Suppressor macrophage (primary cell): Measurements from ENCODE around the gene HTRA3.
"Not testable (repeated sequence)": the region's sequence is repeated elsewhere in the genome, so short reads cannot be mapped to it uniquely, and the experiment has no call there.

Source experiments
- DNase-seq, 4 experiments: peaks; one replicate each; pipeline ENCODE4 v3.0.0-alpha.2; 2020 to 2022

Gene HTRA3

DNA sequence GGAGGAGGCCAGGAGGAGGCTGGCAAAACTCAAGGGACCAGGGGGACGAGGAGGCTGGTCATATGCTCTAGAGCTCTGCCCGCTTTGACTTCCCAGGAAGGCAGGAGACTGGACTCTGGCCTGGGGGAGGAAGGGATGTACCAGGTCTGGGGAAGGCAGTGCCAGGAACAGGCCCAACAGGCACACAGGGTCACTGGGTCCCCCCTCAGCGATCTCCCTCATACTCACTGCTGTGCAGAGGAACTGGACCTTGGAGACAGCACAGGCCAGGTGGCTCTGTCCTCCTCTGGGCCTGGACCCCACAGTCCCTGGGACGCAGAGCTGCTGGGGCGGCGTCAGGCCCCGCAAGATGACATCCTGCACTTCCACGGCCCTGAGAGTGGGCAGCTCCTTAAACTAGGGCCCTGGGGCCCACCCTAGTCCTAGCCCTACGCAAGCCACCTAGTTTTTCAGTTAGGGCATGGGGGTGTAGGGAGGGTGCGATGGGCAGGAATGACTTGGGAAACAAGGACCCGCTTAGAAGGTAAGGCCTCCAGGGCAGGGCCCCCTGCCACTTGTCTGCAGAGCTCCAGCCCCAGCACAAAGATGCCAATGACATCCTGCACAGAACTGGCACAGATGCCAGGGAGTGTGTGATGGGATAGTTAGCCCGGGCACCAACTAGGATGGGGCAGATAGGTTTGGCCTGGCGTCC lies 59.5 kb downstream of the HTRA3 start:
- DNase-seq = no peak

DNA sequence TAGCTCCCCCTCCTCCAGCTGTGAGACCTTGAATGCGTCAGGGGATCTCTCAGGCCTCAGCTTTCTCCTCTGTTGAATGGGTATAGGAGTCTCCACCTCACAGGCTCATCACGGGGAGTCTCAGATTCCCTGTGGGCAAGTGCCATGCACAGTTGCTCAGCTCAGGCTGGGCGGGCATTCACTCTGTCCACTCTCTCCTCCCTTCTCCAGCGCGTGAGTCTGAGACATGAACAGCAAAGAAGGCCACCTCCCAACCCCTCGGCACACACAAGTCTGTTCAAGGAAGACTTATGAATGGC lies 60.0 kb downstream of the HTRA3 start:
- DNase-seq = no peak

DNA sequence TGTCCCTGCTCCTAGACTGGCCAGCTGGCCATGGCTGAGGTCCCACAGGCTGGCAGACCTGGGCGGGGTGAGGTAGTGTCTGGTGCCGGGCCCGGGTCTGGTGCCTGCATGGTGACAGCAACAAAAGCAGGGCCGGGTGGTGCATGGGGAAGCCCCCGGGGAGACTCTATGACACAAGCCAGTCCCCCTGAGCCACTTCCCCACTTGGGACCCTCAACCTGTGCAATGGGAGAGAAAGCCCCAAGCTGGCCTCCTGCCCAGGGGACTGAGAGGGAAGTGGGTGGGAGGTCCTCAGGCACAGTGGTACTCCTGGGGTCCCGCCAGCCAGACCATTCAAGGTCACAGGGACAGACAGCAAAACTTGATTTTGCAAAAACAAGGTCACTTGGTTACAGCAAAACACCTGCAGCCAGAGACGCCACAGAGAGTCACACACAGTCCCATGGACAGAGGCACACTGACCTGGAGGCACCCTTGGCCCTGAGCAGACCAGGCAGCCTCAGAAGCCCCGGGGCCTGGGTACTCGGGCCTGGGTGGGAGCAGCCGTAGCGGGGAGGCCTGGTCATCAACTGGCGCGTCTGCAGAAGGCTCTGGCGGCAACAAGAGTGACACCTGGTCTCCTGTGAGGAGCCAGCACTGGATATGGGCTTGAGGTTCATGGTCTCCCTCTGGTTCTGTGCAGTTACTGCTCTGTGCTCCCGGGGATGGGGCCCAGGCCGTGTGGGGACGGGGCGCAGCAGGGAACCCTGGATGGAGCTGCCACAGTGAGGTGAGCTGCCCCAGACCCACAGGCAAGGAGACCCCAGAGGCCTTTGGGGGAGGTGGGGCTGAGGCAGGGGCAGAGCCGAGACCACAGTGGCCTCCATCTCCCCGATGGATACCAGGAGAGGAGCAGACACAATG lies 60.6 kb downstream of the HTRA3 start:
- no peak for DNase-seq

DNA sequence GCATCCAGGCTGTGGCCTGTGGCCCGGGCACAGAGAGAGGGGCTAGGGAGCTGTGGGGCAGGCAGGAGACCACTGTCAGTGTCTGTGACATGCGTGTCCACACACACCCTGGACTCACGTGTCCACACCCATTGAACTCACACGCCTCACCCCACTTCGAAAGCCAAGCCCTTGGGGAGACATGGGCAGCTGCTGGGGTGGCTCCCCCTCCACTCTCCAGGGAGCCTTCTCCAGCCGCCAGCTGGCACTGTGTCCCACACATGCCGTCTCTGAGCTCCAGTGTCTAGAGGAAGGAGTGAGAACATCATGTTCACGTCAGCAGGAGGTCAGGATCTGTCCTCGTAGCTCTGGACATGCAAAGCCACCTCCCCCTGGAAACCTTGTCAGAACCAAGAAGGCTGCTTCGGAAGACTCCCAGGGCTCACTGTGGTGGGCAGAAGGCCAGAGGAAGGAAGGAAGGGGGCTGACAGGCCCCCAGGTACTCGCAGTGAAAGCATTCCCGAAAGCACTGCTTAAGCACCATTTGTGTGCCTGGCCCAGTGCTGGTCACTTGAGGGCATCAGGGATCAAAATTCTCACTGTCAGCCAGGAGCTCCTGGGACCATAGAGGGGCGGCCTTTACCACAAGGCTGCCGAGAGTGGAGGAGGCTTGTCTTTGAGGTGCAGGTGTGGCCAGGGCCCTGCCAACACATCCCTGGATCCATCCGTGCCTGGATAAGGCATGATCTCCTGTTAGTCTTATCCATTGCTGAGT lies 61.4 kb downstream of the HTRA3 start:
- no peak for DNase-seq

DNA sequence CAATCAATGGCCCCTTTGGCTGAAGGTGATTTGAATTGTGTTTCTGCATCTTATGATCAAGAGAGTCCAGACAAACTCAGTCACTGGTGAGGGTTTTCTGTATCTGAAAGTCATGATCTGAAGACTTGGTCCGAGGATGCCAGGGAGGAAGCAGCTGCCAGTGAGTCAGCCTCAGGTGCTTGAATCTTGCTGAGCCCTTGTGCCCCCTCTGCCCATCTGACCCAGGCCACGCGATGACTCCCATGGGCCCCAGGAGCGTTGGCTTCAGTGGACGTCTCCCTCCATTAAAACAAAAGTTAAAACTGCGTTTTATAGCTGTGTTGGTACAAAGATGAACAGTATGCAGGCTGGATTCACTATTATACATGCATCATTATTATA lies 62.0 kb downstream of the HTRA3 start:
- peak; percentile 11 to 39 (median 26) for DNase-seq

DNA sequence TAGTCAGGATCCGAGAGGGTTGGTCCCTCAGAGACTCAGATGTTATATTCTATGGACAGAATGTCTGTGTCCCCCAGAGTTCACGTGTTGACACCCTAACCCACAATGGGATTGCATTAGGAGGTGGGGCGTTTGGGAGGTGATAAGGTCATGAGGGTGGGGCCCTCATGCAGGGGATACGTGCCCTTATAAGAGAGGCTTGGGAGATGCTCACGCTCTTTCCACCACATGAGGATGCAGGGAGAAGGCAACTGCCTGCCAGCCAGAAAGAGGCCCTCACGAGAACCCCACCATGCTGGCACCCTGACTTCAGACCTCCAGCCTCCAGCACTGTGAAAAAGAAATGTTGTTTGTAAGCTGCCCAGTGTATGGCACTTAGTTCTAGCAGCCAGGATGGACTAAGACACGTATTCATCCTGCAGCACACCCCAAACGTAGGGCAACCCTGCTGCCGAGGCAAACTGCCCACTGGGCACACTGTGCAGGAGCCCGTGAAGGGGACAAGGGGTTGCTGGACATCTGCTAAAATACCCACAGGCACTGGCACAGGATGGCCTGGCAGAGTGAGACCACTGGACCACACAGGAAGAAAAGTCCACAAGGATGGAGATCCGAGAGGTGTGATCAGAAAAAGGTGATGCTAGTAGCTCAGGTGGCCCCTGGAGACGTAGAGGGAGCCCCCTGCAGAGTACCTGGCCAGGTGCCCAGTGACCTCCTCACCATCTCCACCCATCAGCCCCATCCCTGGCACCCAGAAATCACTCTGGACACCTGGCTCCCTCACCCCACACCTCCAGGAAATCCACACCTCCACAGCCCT lies 62.7 kb downstream of the HTRA3 start:
- DNase-seq = no peak

DNA sequence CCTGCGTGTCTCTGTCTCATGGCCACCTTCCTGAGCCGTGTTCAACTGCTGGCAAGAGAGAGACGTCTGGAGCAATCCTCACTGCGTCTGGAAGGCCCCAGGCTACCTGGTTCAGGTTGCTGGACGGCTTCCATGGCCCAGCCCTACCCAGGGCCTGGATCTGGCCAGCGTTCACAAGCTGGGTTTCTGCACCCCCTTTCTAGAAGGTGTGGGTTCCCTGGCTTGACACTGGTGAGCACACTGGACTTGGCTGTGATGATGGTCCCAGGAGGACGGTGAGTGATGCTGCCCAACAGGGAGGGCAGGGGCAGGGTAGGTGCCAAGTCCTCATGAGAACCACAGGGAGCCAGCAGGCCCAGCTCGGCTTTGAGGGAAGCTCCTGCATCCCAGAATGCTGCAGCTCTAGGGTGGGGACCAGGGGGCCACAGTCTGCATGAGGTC lies 63.4 kb downstream of the HTRA3 start:
- no peak for DNase-seq

DNA sequence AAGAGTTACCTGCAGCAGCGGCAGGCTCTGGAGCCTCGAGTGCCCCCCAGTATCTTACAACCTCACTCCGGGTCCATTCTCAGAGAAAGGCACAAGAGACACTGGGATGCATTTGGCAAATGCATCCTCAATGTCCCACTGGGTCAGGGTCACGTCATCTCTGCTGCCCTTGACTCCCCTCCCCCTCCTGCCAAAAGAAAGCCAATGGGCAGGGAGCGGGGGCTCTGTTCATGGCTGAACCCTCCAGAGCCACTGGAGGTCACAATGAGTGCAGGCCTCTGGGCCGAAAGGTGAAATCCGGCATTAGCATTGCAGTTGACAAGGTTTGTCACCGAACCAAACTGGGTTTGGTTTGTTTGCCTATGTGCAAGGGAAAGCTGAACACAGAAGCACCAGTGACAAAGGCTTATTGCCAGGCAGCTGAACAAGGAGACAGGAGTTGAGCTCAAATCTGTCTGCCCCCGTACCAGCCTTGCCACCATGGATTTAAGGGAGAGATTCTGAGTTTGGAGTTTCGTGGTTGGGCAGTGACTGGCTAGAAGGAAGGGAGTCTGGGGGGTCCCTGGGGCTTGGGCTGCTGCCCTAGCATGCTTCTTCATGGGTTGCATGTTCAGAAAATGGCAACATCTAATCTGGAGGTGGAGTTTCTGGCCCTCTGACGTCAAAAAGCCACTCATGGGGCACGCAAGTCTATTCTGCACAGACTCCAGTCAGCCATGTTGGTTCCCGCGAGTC lies 64.3 kb downstream of the HTRA3 start:
- DNase-seq = no peak

DNA sequence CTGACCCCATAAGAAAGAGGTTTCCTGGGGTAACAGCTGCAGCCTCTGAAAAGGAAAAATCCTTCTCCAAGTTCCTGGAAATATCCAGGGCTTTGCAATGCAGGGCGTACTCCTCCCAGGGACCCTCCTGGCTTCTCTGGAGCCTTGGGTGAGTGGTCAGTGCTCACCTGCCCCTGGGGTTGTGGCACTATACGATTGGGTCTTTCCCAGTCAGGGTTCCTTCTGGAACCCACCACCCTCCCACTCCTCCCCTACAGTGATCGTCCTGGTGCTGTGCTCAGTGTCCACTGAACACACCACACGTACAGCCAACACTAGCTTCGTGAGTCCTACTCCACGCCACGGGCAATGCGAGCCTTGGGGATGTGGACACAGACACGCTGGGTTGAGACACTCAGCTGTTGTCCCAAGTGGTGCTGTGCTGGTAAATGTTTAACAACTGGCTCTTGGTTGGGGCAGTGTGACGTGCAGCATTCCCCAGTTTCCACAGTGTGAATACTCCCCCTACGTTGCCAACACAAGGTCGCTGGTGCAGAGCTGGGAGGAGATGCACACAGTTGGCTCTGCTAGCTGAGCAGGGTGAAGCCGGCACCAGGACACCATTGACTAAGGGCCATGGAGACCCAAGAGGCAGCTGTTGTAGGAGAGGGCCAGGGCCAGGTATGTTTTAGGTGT lies 65.4 kb downstream of the HTRA3 start:
- no peak for DNase-seq

DNA sequence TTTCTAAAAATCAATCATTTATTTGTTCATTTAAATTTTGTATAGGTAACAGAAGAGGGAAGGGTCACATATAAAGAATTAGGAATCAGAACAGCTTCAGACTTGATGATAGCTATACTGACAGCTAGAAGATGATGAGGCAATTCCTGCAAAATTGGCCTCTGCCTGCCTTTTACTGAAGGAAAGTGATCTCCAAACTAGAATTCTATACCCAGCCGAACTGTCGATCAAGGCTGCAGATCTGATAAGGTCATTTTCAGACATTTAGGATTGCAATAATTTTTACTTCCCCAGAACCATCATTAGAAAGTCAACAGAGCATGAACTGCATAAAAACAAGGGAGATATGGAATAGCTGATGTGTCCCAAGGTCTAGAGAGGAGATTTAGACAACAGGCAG lies 66.3 kb downstream of the HTRA3 start:
- DNase-seq = no peak

DNA sequence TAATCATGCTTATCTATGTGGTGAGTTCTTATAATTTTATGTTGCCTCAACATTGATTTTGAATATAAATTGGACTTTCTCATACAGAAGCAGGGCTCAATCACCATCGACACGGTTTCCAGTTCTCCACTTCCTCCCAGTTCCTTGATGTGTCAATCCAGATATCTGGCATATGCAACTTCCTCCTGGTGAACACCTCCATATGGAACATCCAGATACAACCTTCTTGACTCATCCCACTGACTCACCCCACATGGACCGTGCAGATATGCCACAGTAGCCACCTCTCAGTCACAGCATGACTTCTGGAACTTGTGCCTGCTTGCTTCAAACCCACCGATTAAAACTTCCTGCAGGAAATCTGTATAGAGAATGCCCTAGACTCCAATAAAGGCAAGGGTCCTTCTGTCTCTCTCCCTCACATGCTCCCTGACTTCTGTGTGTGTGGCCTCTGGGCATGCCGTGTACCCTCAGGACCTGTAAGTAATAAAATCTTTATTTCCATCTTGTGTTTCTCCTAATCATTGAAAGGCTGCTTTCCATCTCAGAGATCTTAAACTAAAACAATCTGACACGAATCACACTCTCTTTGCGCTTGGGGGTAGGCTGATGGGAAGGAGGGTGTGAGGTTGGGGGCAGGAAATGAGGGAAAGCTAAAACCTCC lies 67.0 kb downstream of the HTRA3 start:
- DNase-seq = peak; percentile 68 to 88 (median 71)

DNA sequence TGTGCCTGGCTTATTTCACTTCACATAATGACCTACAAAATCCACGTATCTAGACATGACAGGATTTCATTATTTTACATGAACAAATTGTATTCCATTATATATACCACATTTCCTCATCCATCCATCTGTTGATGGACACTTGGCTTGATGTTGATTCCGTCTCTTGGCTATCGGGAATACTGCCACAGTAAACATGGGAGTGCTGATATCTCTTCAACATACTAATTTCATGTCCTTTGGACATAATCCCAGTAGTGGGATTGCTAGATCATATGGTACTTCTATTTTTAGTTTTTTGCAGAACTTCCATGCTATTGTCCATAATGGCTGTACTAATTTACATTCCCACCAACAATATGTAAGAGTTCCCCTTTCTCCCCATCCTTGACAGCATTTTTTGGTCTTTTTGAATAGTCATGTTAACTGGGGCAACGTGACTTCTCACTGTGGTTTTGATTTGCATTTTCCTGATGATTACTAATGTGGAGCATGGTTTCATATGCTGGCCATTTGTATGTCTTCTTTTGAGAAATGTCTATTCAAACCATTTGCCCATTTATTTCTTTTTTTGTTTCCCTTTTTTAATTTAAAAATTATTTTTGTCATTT lies 68.9 kb downstream of the HTRA3 start:
- peak; percentile 45 to 85 (median 64) for DNase-seq

DNA sequence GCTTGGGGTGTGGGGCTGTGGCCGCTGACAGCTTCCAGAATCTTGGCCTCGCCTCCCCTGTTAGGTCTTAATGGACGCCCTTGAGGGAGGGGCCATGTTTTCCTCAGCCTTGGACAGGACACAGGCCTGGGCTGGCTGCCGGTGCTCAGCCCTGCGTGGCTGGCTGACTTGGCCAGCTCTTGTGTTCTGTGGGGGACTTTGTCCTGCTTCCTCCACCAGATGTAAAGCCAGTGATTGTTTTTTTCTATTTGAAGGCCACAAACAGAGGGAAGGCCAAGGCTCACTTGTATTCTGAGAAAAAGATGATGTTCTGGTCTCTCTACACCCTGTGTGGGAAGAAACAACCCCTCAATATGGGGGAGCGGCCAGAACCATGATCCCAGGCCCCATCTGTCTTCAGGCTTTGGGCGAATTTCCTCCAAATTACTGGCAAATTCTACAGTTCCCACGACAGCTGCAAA lies 71.3 kb downstream of the HTRA3 start:
- no peak for DNase-seq

DNA sequence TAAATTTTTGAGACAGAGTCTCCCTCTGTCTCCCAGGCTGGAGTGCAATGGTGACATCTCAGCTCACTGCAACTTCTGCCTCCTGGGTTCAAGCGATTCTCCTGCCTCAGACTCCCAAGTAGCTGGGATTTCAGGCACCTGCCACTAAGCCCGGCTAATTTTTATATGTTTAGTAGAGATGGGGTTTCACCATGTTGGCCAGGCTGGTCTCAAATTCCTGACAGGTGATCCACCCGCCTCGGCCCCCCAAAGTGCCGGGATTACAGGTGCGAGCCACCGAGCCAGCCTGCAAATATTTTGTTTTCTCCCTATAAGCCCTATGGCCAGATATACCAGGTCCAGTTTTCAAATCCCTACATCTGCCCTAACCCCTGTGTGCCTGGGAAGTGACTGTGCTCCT lies 71.7 kb downstream of the HTRA3 start:
- DNase-seq = not testable (repeated sequence)

DNA sequence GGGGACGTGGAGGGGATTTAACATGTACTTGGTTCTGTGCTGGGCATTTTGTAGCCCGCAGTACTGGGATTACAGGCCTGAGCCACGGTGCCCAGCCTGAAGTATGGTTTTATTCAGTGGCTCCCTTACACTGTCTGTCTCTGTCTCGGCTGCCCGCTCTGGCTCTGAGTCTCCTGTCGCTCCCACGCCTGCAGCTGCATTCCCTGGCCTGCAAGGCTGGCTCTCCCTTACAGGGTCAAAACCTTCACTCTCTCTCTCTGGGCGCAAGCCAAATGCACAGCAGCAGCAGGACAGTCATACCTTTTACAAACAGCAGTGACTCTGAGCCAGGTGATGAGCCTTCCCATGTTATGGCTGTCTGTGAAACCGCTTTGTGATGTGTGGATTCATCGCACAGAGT lies 72.1 kb downstream of the HTRA3 start:
- DNase-seq = no peak

DNA sequence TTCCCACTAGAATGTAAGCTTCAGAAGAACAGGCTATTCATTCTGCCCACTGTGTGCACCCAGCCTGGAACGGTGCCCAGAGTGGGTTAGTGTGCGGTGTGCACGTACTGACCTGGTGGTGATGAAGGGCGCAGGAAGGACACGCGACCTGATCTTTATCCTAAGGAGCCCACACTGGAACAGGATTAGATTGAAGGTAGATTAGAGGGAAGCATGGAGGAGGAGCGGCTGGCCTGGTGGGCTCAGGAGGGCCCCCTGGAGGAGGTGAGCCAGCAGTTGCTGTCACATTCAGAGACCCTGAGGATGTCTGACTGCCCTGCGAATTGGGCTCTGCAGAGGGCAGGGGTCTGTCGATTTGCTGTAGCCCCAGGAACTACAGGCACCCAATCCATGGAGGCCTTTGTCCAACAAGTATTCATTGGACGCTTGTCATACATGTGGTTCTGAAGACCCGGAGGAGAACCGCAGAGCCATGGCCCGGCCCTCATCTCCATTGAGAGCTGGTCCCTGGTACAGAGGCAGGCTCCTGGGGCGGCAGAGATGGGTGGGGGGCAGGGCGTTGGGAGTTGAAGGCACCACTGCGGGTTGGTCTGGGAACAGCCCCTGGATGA lies 73.2 kb downstream of the HTRA3 start:
- no peak for DNase-seq

DNA sequence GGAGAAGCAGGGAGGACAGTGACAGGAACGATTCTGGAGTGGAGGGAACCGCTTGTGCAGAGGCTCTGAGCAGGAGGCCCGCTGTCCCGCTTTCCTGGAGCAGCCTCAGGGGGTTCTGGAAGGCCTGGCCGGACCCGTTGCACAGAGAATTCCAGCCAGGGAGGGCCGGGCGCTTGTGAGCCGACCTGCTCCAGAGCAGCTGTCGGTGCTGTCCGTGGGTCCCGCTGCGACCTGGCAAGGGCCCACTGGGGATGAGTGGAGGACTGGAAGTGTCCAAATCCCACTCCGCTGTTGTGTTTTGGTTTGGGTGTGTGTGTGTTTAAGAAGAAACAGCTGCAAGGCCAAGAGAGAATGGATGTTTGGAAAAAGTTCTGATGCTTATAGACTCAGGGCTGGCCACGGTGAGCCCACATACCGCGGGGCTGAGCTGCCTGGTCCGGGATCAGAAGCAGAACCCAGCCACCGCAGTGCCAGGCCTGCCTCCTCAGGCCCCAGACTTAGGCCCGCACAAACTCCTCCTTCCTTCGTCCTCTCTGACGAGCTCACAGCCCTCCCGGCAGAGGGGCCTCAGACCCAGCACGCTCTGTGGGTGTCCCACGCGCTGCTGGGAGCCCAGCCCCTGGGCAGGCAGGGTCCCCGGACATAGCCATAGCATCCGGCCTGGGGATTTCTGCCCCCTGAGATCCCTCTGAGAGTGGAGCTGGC lies 73.9 kb downstream of the HTRA3 start:
- no peak for DNase-seq

DNA sequence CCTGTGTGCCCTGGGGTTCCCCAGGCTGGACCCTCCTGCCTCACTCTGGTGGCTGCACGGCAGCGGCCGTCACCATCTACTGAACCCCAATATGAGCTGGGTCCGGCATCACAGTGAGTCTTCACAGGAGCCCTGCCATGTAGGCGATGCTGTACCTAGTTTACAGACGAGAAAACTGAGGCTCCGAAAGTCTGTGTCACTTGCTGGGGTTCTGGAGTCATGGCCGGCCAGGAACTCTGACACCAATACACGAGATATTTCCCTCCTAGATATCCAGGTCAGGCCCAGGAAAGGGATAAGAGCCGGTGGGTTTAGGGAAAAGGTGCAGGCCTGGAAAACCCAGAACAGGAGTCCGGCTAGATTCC lies 74.4 kb downstream of the HTRA3 start:
- DNase-seq = no peak

DNA sequence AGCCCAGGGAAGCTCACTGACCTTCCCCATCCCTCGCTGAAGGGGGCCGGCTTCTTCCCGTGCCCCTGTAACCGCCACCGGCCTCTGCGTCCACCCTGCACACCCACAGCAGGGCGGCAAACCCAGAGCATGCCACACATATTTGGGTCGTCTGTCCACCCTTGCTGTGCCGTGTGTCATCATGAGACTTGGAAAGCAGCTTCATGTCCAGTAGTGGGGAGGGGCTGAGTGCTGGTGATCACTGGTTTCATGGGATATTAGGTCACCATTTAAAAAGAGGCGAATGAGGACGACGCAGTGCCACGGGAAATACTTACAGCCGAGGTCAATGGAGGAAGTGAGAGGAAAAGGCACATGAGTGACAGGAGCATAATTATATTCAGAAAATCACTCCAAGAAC lies 74.8 kb downstream of the HTRA3 start:
- DNase-seq = peak; percentile 35 to 61 (median 40)
